ENCODE results near the gene COL6A2. TPM values are rescaled to one million over a fixed set of nuclear protein-coding genes. Genes with fewer than 3 reads are reported as not detected.
"Not testable (repeated sequence)": the region's sequence is repeated elsewhere in the genome, so short reads cannot be mapped to it uniquely, and the experiment has no call there.

Gene COL6A2
- total RNA-seq, 1 experiment from 2014 or later: 22.0 TPM

GRCh38 chr21:46138383-46138970 lies 40.6 kb downstream of the COL6A2 start:
- Histone ChIP-seq H4K20me1 (ENCODE audit: insufficient read depth) (no peaks in the 10 kb centered on the region), H3K36me3 (ENCODE audit: low read depth) (no peaks in the 10 kb centered on the region), H3F3A (ENCODE audit: insufficient read depth, low read depth) (no peaks in the 10 kb centered on the region), H3K4me2 (no peak overlapping the region), H3K9me3 (ENCODE audit: insufficient read depth, low read depth) (no peaks in the 10 kb centered on the region), H3K79me2 (ENCODE audit: low read depth) (no peaks in the 10 kb centered on the region), H3K27ac (no peak overlapping the region), H3K9me2 (ENCODE audit: insufficient read depth) (no peaks in the 10 kb centered on the region), H2AFZ (no peak overlapping the region), H3K27me3 (ENCODE audit: insufficient read depth, low read depth) (no peaks in the 10 kb centered on the region), H3K4me1 (replicated peaks; ENCODE audit: insufficient read depth) (no peaks in the 10 kb centered on the region), H3K4me3 (no peak overlapping the region)
- ChIA-PET CTCF (no interaction called here), POLR2A (ENCODE audit: unreplicated experiment) (interaction anchor here (0.6 kb wide), 1 partner anchor 474 kb away, joined by 11 read pairs; no protein-coding TSS in a partner anchor)
- DNase-seq: no peak
- TF ChIP-seq CTCF (conservative IDR thresholded peaks at IDR 0.05) (no peak), EZH2 (IDR thresholded peaks at IDR 0.05; ENCODE audit: low read depth) (no peak)
- no TSS peak for BruUV-seq (replicated peaks)
- intact Hi-C loops (cut with micrococcal nuclease; ENCODE audit: unreplicated experiment): no loop called here

- Histone ChIP-seq H3F3A (ENCODE audit: insufficient read depth, low read depth) (peaks cover 3% of the 10 kb centered on the region; the same call in 1 of the 2 replicates), H3K9me2 (ENCODE audit: insufficient read depth) (no peaks in the 10 kb centered on the region), H3K27me3 (ENCODE audit: insufficient read depth, low read depth) (no peaks in the 10 kb centered on the region), H3K9me3 (ENCODE audit: insufficient read depth, low read depth) (no peaks in the 10 kb centered on the region), H3K4me1 (replicated peaks; ENCODE audit: insufficient read depth) (no peaks in the 10 kb centered on the region; the same call in 1 of the 2 replicates), H3K4me3 (no peak overlapping the region), H3K79me2 (ENCODE audit: low read depth) (no peaks in the 10 kb centered on the region), H4K20me1 (ENCODE audit: insufficient read depth) (no peaks in the 10 kb centered on the region), H2AFZ (no peak overlapping the region), H3K36me3 (ENCODE audit: low read depth) (no peaks in the 10 kb centered on the region), H3K4me2 (no peak overlapping the region), H3K27ac (no peak overlapping the region)
- no peak for DNase-seq
- TF ChIP-seq CTCF (conservative IDR thresholded peaks at IDR 0.05) (no peak), EZH2 (IDR thresholded peaks at IDR 0.05; ENCODE audit: low read depth) (no peak)
- intact Hi-C loops (cut with micrococcal nuclease; ENCODE audit: unreplicated experiment): loop anchor here (10.0 kb wide), 1 partner anchor 145 kb away; the partner anchor contains the start of genes MCM3AP and YBEY
- no TSS peak for BruUV-seq (replicated peaks)
- ChIA-PET CTCF (no interaction called here), POLR2A (ENCODE audit: unreplicated experiment) (no interaction called here)
Observed at GRCh38 chr21:46139686-46140085, 41.8 kb downstream of the COL6A2 start.

- H3K27ac ChIP-seq; H3K4me3 ChIP-seq; CTCF ChIA-PET; BruUV-seq (replicated peaks); H3K9me2 ChIP-seq (ENCODE audit: insufficient read depth); H3K27me3 ChIP-seq (ENCODE audit: insufficient read depth, low read depth); POLR2A ChIA-PET (ENCODE audit: unreplicated experiment); DNase-seq; H2AFZ ChIP-seq; H3K4me2 ChIP-seq; H3F3A ChIP-seq (ENCODE audit: insufficient read depth, low read depth); H3K9me3 ChIP-seq (ENCODE audit: insufficient read depth, low read depth); H4K20me1 ChIP-seq (ENCODE audit: insufficient read depth); H3K4me1 ChIP-seq (replicated peaks; ENCODE audit: insufficient read depth); H3K79me2 ChIP-seq (ENCODE audit: low read depth); H3K36me3 ChIP-seq (ENCODE audit: low read depth): not testable (repeated sequence)
- intact Hi-C loops (cut with micrococcal nuclease; ENCODE audit: unreplicated experiment): loop anchor here (10.0 kb wide), 1 partner anchor 144 kb away; the partner anchor contains the start of genes MCM3AP and YBEY
Observed at GRCh38 chr21:46140352-46141003, 42.6 kb downstream of the COL6A2 start.
